Keratinocyte (primary cell): Measurements from ENCODE around the gene C1QC.

Source experiments
- EZH2 ChIP-seq: IDR thresholded peaks from one replicate; pipeline ENCODE4 v1.6.1; 2012; ENCODE audit warnings: inconsistent platforms, mild to moderate bottlenecking, low read length, moderate library complexity
- TF ChIP-seq, protein P1 (sequence below), 3 experiments: IDR thresholded peaks in 1 of 3; conservative IDR thresholded peaks in 1 of 3; optimal IDR thresholded peaks in 1 of 3; 2 replicates in 2 of 3; 3 replicates in 1 of 3; pipeline versions ENCODE3 to v1.5.1; 2011; ENCODE audit warnings: low read length in 3 of 3, mild to moderate bottlenecking in 3 of 3, moderate library complexity in 2 of 3, control low read depth in 1 of 3, inconsistent platforms in 1 of 3; ENCODE audit not compliant: insufficient read depth in 2 of 3; ENCODE audit errors: extremely low read depth in 1 of 3

DNA sequence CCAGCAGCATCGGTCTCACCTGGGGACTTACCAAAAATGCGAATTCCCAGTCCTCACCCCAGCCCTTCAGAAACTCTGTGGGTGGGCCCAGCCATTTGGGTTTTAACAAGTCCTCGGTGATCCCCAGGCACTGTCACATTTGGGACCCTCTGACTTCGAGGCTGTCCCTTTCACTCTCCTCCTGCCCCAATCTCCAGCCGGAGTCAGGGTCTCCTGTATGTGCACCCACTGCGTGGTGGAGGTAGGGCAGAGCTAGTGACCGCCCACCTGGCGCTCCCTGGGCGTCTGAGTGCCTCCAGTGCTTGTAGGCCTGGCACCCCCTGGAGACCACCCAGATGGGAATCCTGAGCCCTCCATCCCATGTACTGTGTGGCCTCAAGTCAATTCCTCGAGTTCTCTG, 49.0 kb upstream of the C1QC start:
- TF ChIP-seq, protein P1, sequence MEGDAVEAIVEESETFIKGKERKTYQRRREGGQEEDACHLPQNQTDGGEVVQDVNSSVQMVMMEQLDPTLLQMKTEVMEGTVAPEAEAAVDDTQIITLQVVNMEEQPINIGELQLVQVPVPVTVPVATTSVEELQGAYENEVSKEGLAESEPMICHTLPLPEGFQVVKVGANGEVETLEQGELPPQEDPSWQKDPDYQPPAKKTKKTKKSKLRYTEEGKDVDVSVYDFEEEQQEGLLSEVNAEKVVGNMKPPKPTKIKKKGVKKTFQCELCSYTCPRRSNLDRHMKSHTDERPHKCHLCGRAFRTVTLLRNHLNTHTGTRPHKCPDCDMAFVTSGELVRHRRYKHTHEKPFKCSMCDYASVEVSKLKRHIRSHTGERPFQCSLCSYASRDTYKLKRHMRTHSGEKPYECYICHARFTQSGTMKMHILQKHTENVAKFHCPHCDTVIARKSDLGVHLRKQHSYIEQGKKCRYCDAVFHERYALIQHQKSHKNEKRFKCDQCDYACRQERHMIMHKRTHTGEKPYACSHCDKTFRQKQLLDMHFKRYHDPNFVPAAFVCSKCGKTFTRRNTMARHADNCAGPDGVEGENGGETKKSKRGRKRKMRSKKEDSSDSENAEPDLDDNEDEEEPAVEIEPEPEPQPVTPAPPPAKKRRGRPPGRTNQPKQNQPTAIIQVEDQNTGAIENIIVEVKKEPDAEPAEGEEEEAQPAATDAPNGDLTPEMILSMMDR (optimal IDR thresholded peaks at IDR 0.05 in 1 of 3, IDR thresholded peaks at IDR 0.05 in 1 of 3, conservative IDR thresholded peaks at IDR 0.05 in 1 of 3; ENCODE audit: extremely low read depth in 1 of 3, insufficient read depth in 2 of 3, low read length in 3 of 3), result no peak
- TF ChIP-seq EZH2, result no peak
